GM23338 (cell line): ENCODE measurements around the gene GOLGA6D. TPM values are rescaled to one million over a fixed set of nuclear protein-coding genes. Genes with fewer than 3 reads are reported as not detected.

Experiments
- ATAC-seq: fragments of 200-7000 bp; cut with Tn5 transposase; 3 replicates; pipeline ENCODE4 v1.9.1; 2020
- DNase-seq: peaks from one replicate; pipeline ENCODE4 v3.0.0-alpha.2; 2015; ENCODE audit warnings: low spot score
- H2AFZ ChIP-seq: fragments of 200-600 bp; sonication (generic); 2 replicates; pipeline ENCODE4 v1.8.0; 2016; ENCODE audit warnings: antibody characterized with exemption, mild to moderate bottlenecking, moderate library complexity
- H3F3A ChIP-seq: fragments of 200-600 bp; sonication (generic); replicated peaks from 2 replicates; pipeline ENCODE4 v1.8.0; 2017; ENCODE audit warnings: antibody characterized with exemption, mixed run types, low read depth
- H3K27ac ChIP-seq: fragments of 200-600 bp; sonication (generic); 2 replicates; pipeline ENCODE4 v1.6.1; 2016; ENCODE audit warnings: low read depth
- H3K27me3 ChIP-seq: fragments of 200-600 bp; sonication (generic); 2 replicates; pipeline ENCODE4 v1.8.0; 2016; ENCODE audit warnings: mild to moderate bottlenecking, mixed run types, moderate library complexity; ENCODE audit not compliant: insufficient read depth
- H3K36me3 ChIP-seq: fragments of 200-600 bp; sonication (generic); 2 replicates; pipeline ENCODE4 v1.8.0; 2016; ENCODE audit warnings: mild to moderate bottlenecking; ENCODE audit not compliant: insufficient read depth
- H3K4me1 ChIP-seq: fragments of 200-600 bp; sonication (generic); 2 replicates; pipeline ENCODE4 v1.8.0; 2016; ENCODE audit warnings: mild to moderate bottlenecking, moderate library complexity; ENCODE audit not compliant: insufficient read depth
- H3K4me2 ChIP-seq: fragments of 200-600 bp; sonication (generic); 2 replicates; pipeline ENCODE4 v1.7.1; 2017; ENCODE audit warnings: mixed run types
- H3K4me3 ChIP-seq: fragments of 200-600 bp; sonication (generic); 2 replicates; pipeline ENCODE4 v1.6.1; 2016; ENCODE audit warnings: mixed run types
- H3K79me2 ChIP-seq: fragments of 200-600 bp; sonication (generic); replicated peaks from 2 replicates; pipeline ENCODE4 v1.8.0; 2017; ENCODE audit warnings: mild to moderate bottlenecking; ENCODE audit not compliant: insufficient read depth
- H3K9me2 ChIP-seq: fragments of 200-600 bp; sonication (generic); 2 replicates; pipeline ENCODE4 v1.8.0; 2017; ENCODE audit not compliant: insufficient read depth
- H4K20me1 ChIP-seq: fragments of 200-600 bp; sonication (generic); replicated peaks from 2 replicates; pipeline ENCODE4 v1.8.0; 2017; ENCODE audit warnings: mild to moderate bottlenecking; ENCODE audit not compliant: insufficient read depth
- H3K27ac Mint-ChIP-seq: 2 replicates; pipeline ENCODE4 v1.8.0; 2020; ENCODE audit warnings: inconsistent platforms, mild to moderate bottlenecking, moderate library complexity, mixed read lengths
- H3K27me3 Mint-ChIP-seq: 3 replicates; pipeline ENCODE4 v1.8.0; 2022; ENCODE audit warnings: low read depth, mild to moderate bottlenecking, moderate library complexity, mixed read lengths, inconsistent platforms; ENCODE audit not compliant: insufficient read depth, poor library complexity
- H3K36me3 Mint-ChIP-seq: 3 replicates; pipeline ENCODE4 v1.8.0; 2021; ENCODE audit warnings: low read depth, mild to moderate bottlenecking, inconsistent platforms, moderate library complexity, mixed read lengths
- H3K4me1 Mint-ChIP-seq: 3 replicates; pipeline ENCODE4 v1.8.0; 2020; ENCODE audit warnings: mild to moderate bottlenecking, inconsistent platforms, mixed read lengths
- H3K4me3 Mint-ChIP-seq: 3 replicates; pipeline ENCODE4 v1.8.0; 2021; ENCODE audit warnings: moderate library complexity, mild to moderate bottlenecking, inconsistent platforms, mixed read lengths
- H3K9me3 Mint-ChIP-seq: 3 replicates; pipeline ENCODE4 v1.8.0; 2020; ENCODE audit warnings: moderate library complexity, mild to moderate bottlenecking, inconsistent platforms, mixed read lengths
- CREB1 ChIP-seq: fragments of 250-450 bp; sonication (Bioruptor Pico); IDR thresholded peaks from 2 replicates; pipeline ENCODE4 v1.5.0; 2020; ENCODE audit warnings: low read depth, mild to moderate bottlenecking, moderate library complexity
- CTCF ChIP-seq, 2 experiments: fragments of 200-600 bp in 1 of 2; sonication (generic) in 1 of 2; conservative IDR thresholded peaks; 2 replicates each; pipeline versions ENCODE4 v1.5.1 to v1.6.1; 2016 to 2017; ENCODE audit warnings: antibody characterized with exemption in 2 of 2, low read depth in 2 of 2, mild to moderate bottlenecking in 2 of 2, moderate library complexity in 1 of 2
- ETS1 ChIP-seq: IDR thresholded peaks from 2 replicates; pipeline ENCODE4 v1.6.1; 2016; ENCODE audit warnings: antibody characterized with exemption
- EZH2 ChIP-seq: fragments of 200-600 bp; sonication (generic); IDR thresholded peaks from one replicate; pipeline ENCODE4 v1.8.0; 2017; ENCODE audit warnings: antibody characterized with exemption, mild to moderate bottlenecking, low read depth; ENCODE audit not compliant: unreplicated experiment
- EZH2phosphoT487 ChIP-seq: fragments of 200-600 bp; sonication (generic); IDR thresholded peaks from one replicate; pipeline ENCODE4 v1.8.1; 2018; ENCODE audit warnings: antibody characterized with exemption; ENCODE audit not compliant: unreplicated experiment
- JUNB ChIP-seq: IDR thresholded peaks from one replicate; pipeline ENCODE4 v1.6.1; 2016; ENCODE audit warnings: antibody characterized with exemption; ENCODE audit not compliant: unreplicated experiment
- NANOG ChIP-seq: IDR thresholded peaks from 2 replicates; pipeline ENCODE4 v1.6.1; 2016; ENCODE audit warnings: antibody characterized with exemption, borderline replicate concordance
- POLR2AphosphoS5 ChIP-seq: IDR thresholded peaks from 2 replicates; pipeline ENCODE4 v1.6.1; 2016; ENCODE audit warnings: antibody characterized with exemption, low read depth
- STAT1 ChIP-seq: IDR thresholded peaks from one replicate; pipeline ENCODE4 v1.6.1; 2016; ENCODE audit warnings: antibody characterized with exemption; ENCODE audit not compliant: unreplicated experiment
- ZNF114 ChIP-seq: fragments of 250-450 bp; sonication (Bioruptor Pico); IDR thresholded peaks from 2 replicates; pipeline ENCODE4 v1.5.0; 2020; ENCODE audit warnings: mild to moderate bottlenecking, moderate library complexity
- ZNF331 ChIP-seq: fragments of 250-450 bp; sonication (Bioruptor Pico); IDR thresholded peaks from 2 replicates; pipeline ENCODE4 v1.5.0; 2020; ENCODE audit warnings: low read depth, mild to moderate bottlenecking, moderate library complexity
- polyA plus RNA-seq: library from polyadenylated mRNA; unstranded; fragments of >200 nt; fragmentation: Nextera tagmentation; extraction: Ambion mirVana; gene quantifications from 2 replicates; pipeline ENCODE4 v1.2.1, GENCODE V29; 2016
- total RNA-seq: library from RNA; depleted of rRNA; stranded (reverse); fragments of >200 nt; shearing (Covaris generic); gene quantifications from 2 replicates; pipeline ENCODE4 v1.2.3, GENCODE V29; 2014
- TF ChIP-seq, protein P1 (sequence below): IDR thresholded peaks from one replicate; pipeline ENCODE4 v1.6.1; 2018; ENCODE audit warnings: antibody characterized with exemption; ENCODE audit not compliant: unreplicated experiment

GOLGA6D gene
- total and polyA plus RNA-seq, 2 experiments from 2014 or later: 0.99 to 1.0 TPM

GRCh38 chr15:75235760-75236729 is 46.6 kb upstream of the GOLGA6D start:
- Mint-ChIP-seq H3K4me3 (no peak overlapping the region), H3K27me3 (peaks cover 21% of the 10 kb centered on the region), H3K27ac (no peak overlapping the region), H3K9me3 (no peaks in the 10 kb centered on the region; the same call in 2 of the 3 replicates), H3K4me1 (no peaks in the 10 kb centered on the region; the same call in 1 of the 3 replicates), H3K36me3 (peaks cover 2% of the 10 kb centered on the region; the same call in 1 of the 3 replicates)
- TF ChIP-seq ETS1 (no peak), EZH2phosphoT487 (no peak)
- Histone ChIP-seq H3K4me1 (peaks cover 5% of the 10 kb centered on the region; the same call in 1 of the 2 replicates), H3K36me3 (no peaks in the 10 kb centered on the region), H3K4me2 (no peak overlapping the region), H3K27ac (no peak overlapping the region), H3F3A (no peaks in the 10 kb centered on the region), H3K4me3 (no peak overlapping the region), H2AFZ (no peak overlapping the region), H3K27me3 (no peaks in the 10 kb centered on the region), H3K79me2 (no peaks in the 10 kb centered on the region), H3K9me2 (no peaks in the 10 kb centered on the region), H4K20me1 (no peaks in the 10 kb centered on the region)
- ATAC-seq (no peak), DNase-seq (no peak)

- H3K4me2 ChIP-seq: no peak overlapping the region
- H3K4me1 ChIP-seq: peaks cover 5% of the 10 kb centered on the region; the same call in 1 of the 2 replicates
- H3K27me3 Mint-ChIP-seq: peaks cover 18% of the 10 kb centered on the region
- no peaks in the 10 kb centered on the region for H3K79me2 ChIP-seq
- H3K27ac ChIP-seq: no peak overlapping the region
- no peaks in the 10 kb centered on the region for H3K9me2 ChIP-seq
- H3K36me3 Mint-ChIP-seq: no peaks in the 10 kb centered on the region
- H2AFZ ChIP-seq: 0 out of 2 replicates have a peak overlapping the region, but pooled peaks have one; percentile 59
- DNase-seq: no peak
- no peak overlapping the region for H3K4me3 Mint-ChIP-seq
- H4K20me1 ChIP-seq: no peaks in the 10 kb centered on the region
- H3K27ac Mint-ChIP-seq: no peak overlapping the region
- H3K9me3 Mint-ChIP-seq: no peaks in the 10 kb centered on the region
- peak; percentile 53 for ATAC-seq
- H3K27me3 ChIP-seq: no peaks in the 10 kb centered on the region
- H3K36me3 ChIP-seq: no peaks in the 10 kb centered on the region
- H3K4me1 Mint-ChIP-seq: no peaks in the 10 kb centered on the region; the same call in 1 of the 3 replicates
- H3K4me3 ChIP-seq: no peak overlapping the region
- H3F3A ChIP-seq: no peaks in the 10 kb centered on the region
- TF ChIP-seq ZNF114 (no peak), POLR2AphosphoS5 (no peak), ETS1 (no peak), CTCF (conservative IDR thresholded peaks at IDR 0.05; ENCODE audit: low read depth in 2 of 2) (no peak), NANOG (no peak), CREB1 (CRISPR knock-in tag) (no peak), STAT1 (no peak), JUNB (no peak), ZNF331 (CRISPR knock-in tag) (no peak), EZH2 (no peak), EZH2phosphoT487 (no peak)
- TF ChIP-seq, protein P1, sequence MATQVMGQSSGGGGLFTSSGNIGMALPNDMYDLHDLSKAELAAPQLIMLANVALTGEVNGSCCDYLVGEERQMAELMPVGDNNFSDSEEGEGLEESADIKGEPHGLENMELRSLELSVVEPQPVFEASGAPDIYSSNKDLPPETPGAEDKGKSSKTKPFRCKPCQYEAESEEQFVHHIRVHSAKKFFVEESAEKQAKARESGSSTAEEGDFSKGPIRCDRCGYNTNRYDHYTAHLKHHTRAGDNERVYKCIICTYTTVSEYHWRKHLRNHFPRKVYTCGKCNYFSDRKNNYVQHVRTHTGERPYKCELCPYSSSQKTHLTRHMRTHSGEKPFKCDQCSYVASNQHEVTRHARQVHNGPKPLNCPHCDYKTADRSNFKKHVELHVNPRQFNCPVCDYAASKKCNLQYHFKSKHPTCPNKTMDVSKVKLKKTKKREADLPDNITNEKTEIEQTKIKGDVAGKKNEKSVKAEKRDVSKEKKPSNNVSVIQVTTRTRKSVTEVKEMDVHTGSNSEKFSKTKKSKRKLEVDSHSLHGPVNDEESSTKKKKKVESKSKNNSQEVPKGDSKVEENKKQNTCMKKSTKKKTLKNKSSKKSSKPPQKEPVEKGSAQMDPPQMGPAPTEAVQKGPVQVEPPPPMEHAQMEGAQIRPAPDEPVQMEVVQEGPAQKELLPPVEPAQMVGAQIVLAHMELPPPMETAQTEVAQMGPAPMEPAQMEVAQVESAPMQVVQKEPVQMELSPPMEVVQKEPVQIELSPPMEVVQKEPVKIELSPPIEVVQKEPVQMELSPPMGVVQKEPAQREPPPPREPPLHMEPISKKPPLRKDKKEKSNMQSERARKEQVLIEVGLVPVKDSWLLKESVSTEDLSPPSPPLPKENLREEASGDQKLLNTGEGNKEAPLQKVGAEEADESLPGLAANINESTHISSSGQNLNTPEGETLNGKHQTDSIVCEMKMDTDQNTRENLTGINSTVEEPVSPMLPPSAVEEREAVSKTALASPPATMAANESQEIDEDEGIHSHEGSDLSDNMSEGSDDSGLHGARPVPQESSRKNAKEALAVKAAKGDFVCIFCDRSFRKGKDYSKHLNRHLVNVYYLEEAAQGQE: no peak
These were observed 45.2 kb upstream of the GOLGA6D start for GRCh38 chr15:75237316-75237982.
